Measurements from ENCODE around the gene CHRNA7. TPM values are rescaled to one million over a fixed set of nuclear protein-coding genes. Genes with fewer than 3 reads are reported as not detected.

Gene CHRNA7
- total and polyA plus RNA-seq, 9 donors: 1.6 to 5.2 (median 3.3) TPM

DNA sequence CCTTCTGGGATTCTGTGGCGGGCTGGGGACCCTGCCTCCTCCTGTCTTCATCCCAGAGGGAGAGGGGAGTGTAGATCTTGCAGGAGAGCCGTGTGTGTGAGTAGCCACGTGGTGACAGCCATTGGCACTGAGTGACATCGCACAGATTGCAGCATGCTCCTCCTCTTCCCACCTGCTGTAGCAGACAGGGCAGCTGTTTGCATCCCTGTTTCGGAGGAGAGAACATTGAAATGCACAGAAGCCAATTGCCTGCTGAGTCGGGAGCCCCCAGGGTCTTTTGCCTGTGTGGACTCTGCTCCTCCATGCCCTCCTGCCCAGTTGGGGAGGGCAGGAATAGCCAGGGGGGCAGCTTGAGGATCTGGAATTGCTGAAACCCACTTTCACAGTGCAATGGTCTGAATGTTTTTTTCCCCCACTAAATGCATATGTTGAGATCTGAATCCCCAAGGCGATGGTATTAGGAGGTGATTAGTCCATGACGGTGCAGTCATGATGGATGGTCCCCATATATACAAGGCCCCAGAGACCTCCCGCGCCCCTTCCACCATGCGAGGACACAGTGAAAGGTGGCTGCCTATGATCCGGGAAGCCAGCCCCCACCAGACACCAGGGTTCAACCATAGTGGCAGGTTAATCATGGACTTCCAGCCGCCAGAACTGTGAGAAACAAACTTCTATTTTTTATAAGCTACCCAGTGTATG is 66.8 kb downstream of the CHRNA7 start:
- no peaks in the 10 kb centered on the region for H3K9me3 ChIP-seq
- no peak for TF ChIP-seq POLR2A (IDR thresholded peaks at IDR 0.05)
- TF ChIP-seq EP300 (IDR thresholded peaks at IDR 0.05): no peak
- TF ChIP-seq, protein P1, sequence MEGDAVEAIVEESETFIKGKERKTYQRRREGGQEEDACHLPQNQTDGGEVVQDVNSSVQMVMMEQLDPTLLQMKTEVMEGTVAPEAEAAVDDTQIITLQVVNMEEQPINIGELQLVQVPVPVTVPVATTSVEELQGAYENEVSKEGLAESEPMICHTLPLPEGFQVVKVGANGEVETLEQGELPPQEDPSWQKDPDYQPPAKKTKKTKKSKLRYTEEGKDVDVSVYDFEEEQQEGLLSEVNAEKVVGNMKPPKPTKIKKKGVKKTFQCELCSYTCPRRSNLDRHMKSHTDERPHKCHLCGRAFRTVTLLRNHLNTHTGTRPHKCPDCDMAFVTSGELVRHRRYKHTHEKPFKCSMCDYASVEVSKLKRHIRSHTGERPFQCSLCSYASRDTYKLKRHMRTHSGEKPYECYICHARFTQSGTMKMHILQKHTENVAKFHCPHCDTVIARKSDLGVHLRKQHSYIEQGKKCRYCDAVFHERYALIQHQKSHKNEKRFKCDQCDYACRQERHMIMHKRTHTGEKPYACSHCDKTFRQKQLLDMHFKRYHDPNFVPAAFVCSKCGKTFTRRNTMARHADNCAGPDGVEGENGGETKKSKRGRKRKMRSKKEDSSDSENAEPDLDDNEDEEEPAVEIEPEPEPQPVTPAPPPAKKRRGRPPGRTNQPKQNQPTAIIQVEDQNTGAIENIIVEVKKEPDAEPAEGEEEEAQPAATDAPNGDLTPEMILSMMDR (IDR thresholded peaks at IDR 0.05): no peak
- DNase-seq: no peak
- no peaks in the 10 kb centered on the region for H3K4me1 ChIP-seq (ENCODE audit: insufficient read depth)
- no peaks in the 10 kb centered on the region for H3K27me3 ChIP-seq
- no peaks in the 10 kb centered on the region for H3K36me3 ChIP-seq
- WGBS, 3 donors: 80 to 83% (median 82%) methylated on average over 13 of the region's 13 CpGs
- intact Hi-C loops (cut with DNase I): no loop called here
- no peak overlapping the region for H3K27ac ChIP-seq
- no peak overlapping the region for H3K4me3 ChIP-seq

DNA sequence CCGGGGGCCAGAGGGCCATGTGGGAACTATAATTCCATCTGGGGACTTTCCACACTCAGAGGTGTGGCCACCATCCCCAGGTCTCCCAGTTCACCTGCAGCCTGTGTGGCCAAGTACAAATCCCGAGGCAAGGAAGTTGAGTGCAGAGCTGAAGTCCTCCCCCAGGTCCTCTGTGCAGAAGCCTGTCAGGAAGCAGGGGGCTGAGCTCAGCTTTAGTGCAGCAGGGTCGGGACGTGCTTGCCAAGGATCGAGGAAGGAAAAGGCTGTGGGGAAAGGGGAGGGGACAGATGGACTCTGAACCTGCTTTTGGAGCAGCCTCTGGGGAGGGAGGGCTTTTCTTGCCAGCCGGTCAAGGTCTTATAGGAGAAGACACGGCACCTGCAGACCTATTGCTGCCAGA is 67.7 kb downstream of the CHRNA7 start:
- 14 to 20% (median 18%) methylated on average over 7 of the region's 7 CpGs for WGBS, 3 donors
- H3K27ac ChIP-seq: no peak overlapping the region
- H3K4me3 ChIP-seq: no peak overlapping the region

DNA sequence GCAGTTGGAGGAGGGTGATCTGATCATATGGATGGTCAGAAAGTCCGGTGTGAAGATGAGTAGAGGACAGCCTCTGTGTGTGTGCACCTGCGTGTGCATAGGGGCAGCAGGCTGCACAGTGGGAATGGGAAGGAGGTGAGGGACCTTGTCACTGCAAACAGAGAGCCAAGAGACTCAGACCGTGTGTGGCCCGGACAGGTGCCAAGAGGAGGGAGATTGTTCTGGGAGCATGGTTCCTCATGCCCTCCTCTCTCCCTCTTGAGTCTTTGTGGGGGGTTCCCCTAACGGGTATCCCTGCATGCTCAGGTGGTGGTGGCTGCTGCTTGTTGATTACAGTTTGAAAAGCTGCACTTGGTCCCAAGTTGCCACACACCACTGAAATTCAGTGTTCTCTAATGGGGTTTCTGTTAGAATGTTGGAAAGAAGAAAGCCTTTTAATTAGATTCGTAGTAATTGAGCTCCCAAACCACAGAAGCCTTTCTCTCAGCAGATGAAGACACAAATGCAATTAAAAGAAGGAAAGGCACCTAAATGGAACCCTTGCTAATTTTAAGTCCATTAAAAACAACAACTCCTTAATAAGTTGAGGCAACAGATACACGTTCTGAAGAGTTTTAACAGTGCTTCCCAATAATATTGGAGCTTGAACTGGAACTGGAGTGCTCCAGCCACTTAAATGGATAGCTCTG is 68.9 kb downstream of the CHRNA7 start:
- intact Hi-C loops (cut with DNase I): no loop called here
- WGBS, 3 donors: 65 to 78% (median 67%) methylated on average over 7 of the region's 7 CpGs
- TF ChIP-seq, protein P1 (IDR thresholded peaks at IDR 0.05): no peak
- no peak for TF ChIP-seq POLR2A (IDR thresholded peaks at IDR 0.05)
- no peak for TF ChIP-seq EP300 (IDR thresholded peaks at IDR 0.05)
- H3K4me1 ChIP-seq (ENCODE audit: insufficient read depth): no peaks in the 10 kb centered on the region
- H3K4me3 ChIP-seq: no peak overlapping the region
- H3K36me3 ChIP-seq: no peaks in the 10 kb centered on the region
- no peaks in the 10 kb centered on the region for H3K27me3 ChIP-seq
- H3K27ac ChIP-seq: no peak overlapping the region
- DNase-seq: no peak
- no peaks in the 10 kb centered on the region for H3K9me3 ChIP-seq

More for the DNA sequence above, 67.7 kb downstream of the CHRNA7 start:
- H3K27me3 ChIP-seq: no peaks in the 10 kb centered on the region
- H3K9me3 ChIP-seq: no peaks in the 10 kb centered on the region
- H3K36me3 ChIP-seq: no peaks in the 10 kb centered on the region
- intact Hi-C loops (cut with DNase I): no loop called here
- TF ChIP-seq, protein P1 (IDR thresholded peaks at IDR 0.05): no peak
- no peak for TF ChIP-seq POLR2A (IDR thresholded peaks at IDR 0.05)
- TF ChIP-seq EP300 (IDR thresholded peaks at IDR 0.05): no peak
- no peaks in the 10 kb centered on the region for H3K4me1 ChIP-seq (ENCODE audit: insufficient read depth)
- no peak for DNase-seq

DNA sequence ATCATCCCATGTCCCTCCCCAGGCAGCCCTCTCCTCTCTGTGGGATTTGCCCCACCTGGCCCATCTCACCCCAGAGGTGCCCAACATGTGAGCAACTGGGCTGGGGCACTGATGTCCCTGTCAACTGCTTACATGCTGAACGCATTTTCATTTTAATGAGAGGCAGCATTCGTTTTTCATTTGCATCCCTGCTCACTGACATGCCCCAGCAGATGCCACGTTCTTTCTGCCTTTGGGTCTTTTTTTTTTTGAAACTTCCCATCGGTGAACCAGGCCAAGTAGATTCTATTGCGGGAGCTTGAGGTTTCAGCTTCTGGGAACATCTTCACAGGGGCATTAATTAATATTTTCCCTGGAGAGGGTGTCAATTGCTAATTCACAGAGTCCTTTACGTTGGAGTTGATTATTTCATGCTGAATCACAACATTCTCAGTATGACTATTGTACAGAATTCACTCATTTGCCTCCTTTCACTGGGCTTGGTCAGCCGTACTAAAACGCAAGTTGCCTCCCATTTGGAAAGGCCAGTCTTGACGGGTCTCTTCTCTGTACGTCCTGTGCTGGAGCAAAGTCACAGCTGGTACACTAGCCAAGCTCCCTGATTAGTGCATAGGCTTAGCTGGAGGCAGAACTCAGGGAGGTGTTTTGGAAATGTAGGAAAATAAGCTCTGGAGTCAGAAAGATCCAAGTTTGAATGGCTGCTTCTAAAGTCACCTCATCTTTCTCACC is 69.8 kb downstream of the CHRNA7 start:
- Histone ChIP-seq H3K36me3 (no peaks in the 10 kb centered on the region), H3K4me1 (ENCODE audit: insufficient read depth) (no peaks in the 10 kb centered on the region), H3K27me3 (no peaks in the 10 kb centered on the region), H3K4me3 (no peak overlapping the region), H3K27ac (no peak overlapping the region), H3K9me3 (no peaks in the 10 kb centered on the region)
- intact Hi-C loops (cut with DNase I): no loop called here
- TF ChIP-seq POLR2A (IDR thresholded peaks at IDR 0.05) (no peak), EP300 (IDR thresholded peaks at IDR 0.05) (no peak)
- TF ChIP-seq, protein P1 (IDR thresholded peaks at IDR 0.05): no peak
- DNase-seq: no peak
- WGBS, 3 donors: 78 to 81% (median 79%) methylated on average over 10 of the region's 10 CpGs
